Uterus (tissue), 4 donors: ENCODE measurements around the gene MRGPRF. TPM values are rescaled to one million over a fixed set of nuclear protein-coding genes. Genes with fewer than 3 reads are reported as not detected.

ENCODE experiments used
- DNase-seq, 2 donors: peaks; one replicate each; pipeline ENCODE4 v3.0.0-alpha.2; 2019 to 2020
- H3K27ac ChIP-seq, 2 donors: fragments of 200-600 bp; sonication (generic); 1 replicate in 1 of 2; 2 replicates in 1 of 2; pipeline ENCODE4 v1.5.1; 2016 to 2018
- H3K27me3 ChIP-seq, 2 donors: fragments of 200-600 bp; sonication (generic); one replicate each; pipeline ENCODE4 v1.5.1; 2018 to 2019; ENCODE audit warnings: control low read depth in 1 of 2
- H3K36me3 ChIP-seq, 2 donors: fragments of 200-600 bp; sonication (generic); one replicate each; pipeline ENCODE4 v1.5.1; 2019; ENCODE audit warnings: control low read depth in 1 of 2
- H3K4me1 ChIP-seq, 2 donors: fragments of 200-600 bp; sonication (generic); one replicate each; pipeline ENCODE4 v1.5.1; 2018 to 2019; ENCODE audit warnings: control low read depth in 1 of 2
- H3K4me3 ChIP-seq, 2 donors: fragments of 200-600 bp; sonication (generic); 1 replicate in 1 of 2; 2 replicates in 1 of 2; pipeline ENCODE4 v1.5.1; 2018 to 2019; ENCODE audit warnings: mild to moderate bottlenecking in 1 of 2
- H3K9me3 ChIP-seq, 2 donors: fragments of 200-600 bp; sonication (generic); one replicate each; pipeline ENCODE4 v1.5.1; 2019; ENCODE audit warnings: control low read depth in 1 of 2
- CTCF ChIP-seq, 4 experiments: fragments of 200-600 bp in 2 of 4; fragments of 450-650 bp in 2 of 4; sonication (generic) in 2 of 4; IDR thresholded peaks; one replicate each; pipeline ENCODE4 v1.5.1; 2016 to 2019; ENCODE audit warnings: antibody characterized with exemption in 4 of 4, mild to moderate bottlenecking in 2 of 4, moderate library complexity in 1 of 4
- POLR2A ChIP-seq, 2 donors: fragments of 450-650 bp; IDR thresholded peaks; one replicate each; pipeline ENCODE4 v1.6.1; 2016; ENCODE audit warnings: antibody characterized with exemption in 2 of 2, mild to moderate bottlenecking in 1 of 2, moderate library complexity in 1 of 2
- intact Hi-C: fragments of 100-400 bp; cut with DNase I; formaldehyde crosslinking; loops from one replicate; pipeline ENCODE4 v1.15.1; 2023; ENCODE audit warnings: low total_unique reads
- total RNA-seq, 4 donors: library from RNA; depleted of rRNA in 3 of 4; stranded (reverse); fragments of >200 nt in 3 of 4; gene quantifications; one replicate each; pipeline versions ENCODE4 v1.1.0 to v1.2.4, GENCODE V29; 2014 to 2023
- donor health status: DM: yes; HTN: yes; CAD: no.

The MRGPRF gene
- total RNA-seq, 4 donors from 2014 or later, result 52.6 to 173 (median 75.0) TPM

- Histone ChIP-seq H3K4me1 (no peaks in the 10 kb centered on the region), H3K9me3 (no peaks in the 10 kb centered on the region), H3K27ac (peak overlapping the region in 1 of 2 donors; percentile 74), H3K4me3 (no peak overlapping the region), H3K36me3 (no peaks in the 10 kb centered on the region), H3K27me3 (no peaks in the 10 kb centered on the region)
- no peak for TF ChIP-seq CTCF (IDR thresholded peaks at IDR 0.05)
- peak in 1 of 2 donors; percentile 13 for DNase-seq
- intact Hi-C loops, result no loop called here
Measured at GRCh38 chr11:69037074-69037473, 24.0 kb upstream of the MRGPRF start.

GRCh38 chr11:69035946-69036340 lies 22.9 kb upstream of the MRGPRF start:
- Histone ChIP-seq H3K27me3 (no peaks in the 10 kb centered on the region), H3K27ac (peak overlapping the region; percentile 68 to 74), H3K36me3 (no peaks in the 10 kb centered on the region), H3K9me3 (no peaks in the 10 kb centered on the region), H3K4me1 (no peaks in the 10 kb centered on the region), H3K4me3 (no peak overlapping the region)
- intact Hi-C loops, result no loop called here
- peak; percentile 53 to 65 for DNase-seq
- no peak for TF ChIP-seq CTCF (IDR thresholded peaks at IDR 0.05)
- TF ChIP-seq POLR2A (IDR thresholded peaks at IDR 0.05), result no peak

DNA sequence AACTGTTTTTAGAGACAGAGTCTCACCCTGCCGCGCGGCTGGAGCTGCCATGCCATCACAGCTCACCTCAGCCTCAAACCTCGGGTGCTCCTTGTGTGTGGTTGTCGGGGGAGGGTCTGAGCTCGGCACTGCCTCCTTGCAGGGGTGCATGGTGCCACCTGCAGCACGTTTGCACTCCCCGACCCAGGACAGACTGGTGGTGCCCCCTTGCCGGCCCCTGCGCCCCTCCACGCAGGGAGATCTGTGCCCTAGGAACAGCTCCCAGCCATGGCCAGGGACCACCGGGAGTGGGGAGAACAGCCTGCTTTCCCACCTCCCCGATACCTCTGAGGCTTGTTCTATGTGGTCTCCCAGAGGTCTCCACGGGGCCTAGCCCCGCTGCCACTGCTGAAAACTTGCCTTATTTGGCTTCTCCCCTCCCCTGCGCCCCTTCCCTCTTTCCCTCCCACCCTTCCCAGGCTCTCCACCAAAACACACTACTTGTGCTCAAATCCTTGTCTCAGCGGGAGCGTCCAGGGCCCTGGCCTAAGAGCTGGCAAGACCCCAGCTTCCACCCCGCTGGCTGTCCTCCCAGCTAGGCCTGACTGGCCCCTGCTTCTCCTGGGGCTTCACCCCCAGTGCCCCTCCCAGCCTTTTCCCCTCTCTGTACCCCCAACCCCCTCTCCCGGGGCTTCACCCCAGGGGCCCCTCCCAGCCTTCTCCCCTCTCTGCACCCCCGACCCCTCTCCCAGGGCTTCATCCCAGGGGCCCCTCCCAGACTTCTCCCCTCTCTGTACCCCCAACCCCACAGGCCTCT lies 22.3 kb upstream of the MRGPRF start:
- Histone ChIP-seq H3K9me3 (no peaks in the 10 kb centered on the region), H3K36me3 (no peaks in the 10 kb centered on the region), H3K4me3 (no peak overlapping the region), H3K27me3 (no peaks in the 10 kb centered on the region), H3K27ac (peak overlapping the region; percentile 68 to 74), H3K4me1 (no peaks in the 10 kb centered on the region)
- peak; percentile 49 to 57 for DNase-seq
- intact Hi-C loops, result no loop called here
- TF ChIP-seq POLR2A (IDR thresholded peaks at IDR 0.05), result no peak
- TF ChIP-seq CTCF (IDR thresholded peaks at IDR 0.05), result no peak

GRCh38 chr11:69034123-69034867 lies 21.2 kb upstream of the MRGPRF start:
- no peaks in the 10 kb centered on the region for H3K4me1 ChIP-seq
- no peaks in the 10 kb centered on the region for H3K36me3 ChIP-seq
- H3K27ac ChIP-seq, result peak overlapping the region; percentile 20 to 74
- DNase-seq, result peak in 1 of 2 donors; percentile 14
- intact Hi-C loops, result no loop called here
- no peak for TF ChIP-seq CTCF (IDR thresholded peaks at IDR 0.05)
- TF ChIP-seq POLR2A (IDR thresholded peaks at IDR 0.05), result no peak
- no peaks in the 10 kb centered on the region for H3K27me3 ChIP-seq
- no peaks in the 10 kb centered on the region for H3K9me3 ChIP-seq
- no peak overlapping the region for H3K4me3 ChIP-seq

DNA sequence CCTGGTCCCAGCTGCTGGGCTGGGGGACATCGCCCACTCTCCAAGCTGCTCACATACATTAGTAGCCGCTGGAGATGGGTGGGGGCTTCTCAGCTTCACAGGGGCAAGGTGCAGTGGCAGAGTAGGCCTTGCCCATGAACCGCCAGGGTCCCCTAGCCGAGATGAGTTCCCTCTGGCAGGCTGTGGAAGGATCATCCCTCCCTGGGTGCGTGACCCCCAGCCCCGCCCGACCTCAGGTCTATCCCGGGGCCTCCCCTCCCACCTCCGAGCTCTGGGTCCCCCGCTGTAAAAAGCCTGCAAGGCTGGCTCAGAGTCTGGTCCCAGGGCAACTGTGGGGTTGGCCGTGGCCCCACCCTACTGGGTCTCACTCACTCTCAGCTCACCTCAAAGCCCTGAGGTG lies 20.4 kb upstream of the MRGPRF start:
- no peaks in the 10 kb centered on the region for H3K36me3 ChIP-seq
- peak in 1 of 2 donors; percentile 16 for DNase-seq
- H3K27me3 ChIP-seq, result no peaks in the 10 kb centered on the region
- intact Hi-C loops, result no loop called here
- H3K9me3 ChIP-seq, result no peaks in the 10 kb centered on the region
- no peak overlapping the region for H3K4me3 ChIP-seq
- H3K27ac ChIP-seq, result no peak overlapping the region
- no peaks in the 10 kb centered on the region for H3K4me1 ChIP-seq
- TF ChIP-seq POLR2A (IDR thresholded peaks at IDR 0.05), result no peak
- TF ChIP-seq CTCF (IDR thresholded peaks at IDR 0.05), result no peak
